HG02943 (cell line): ENCODE results near the gene ASCL1.

Experiments
- ATAC-seq: cut with Tn5 transposase; IDR thresholded peaks from one replicate; pipeline ENCODE4 v1.9.1; 2021; ENCODE audit warnings: mild to moderate bottlenecking, low read depth, moderate library complexity; ENCODE audit not compliant: unreplicated experiment

The ASCL1 gene

GRCh38 chr12:102957339-102958050 is at the start of gene ASCL1:
Gene ASCL1 (plus strand): TSS chr12:102957674. CDS start chr12:102958245, 571 bp downstream.
- ATAC-seq: no peak

DNA sequence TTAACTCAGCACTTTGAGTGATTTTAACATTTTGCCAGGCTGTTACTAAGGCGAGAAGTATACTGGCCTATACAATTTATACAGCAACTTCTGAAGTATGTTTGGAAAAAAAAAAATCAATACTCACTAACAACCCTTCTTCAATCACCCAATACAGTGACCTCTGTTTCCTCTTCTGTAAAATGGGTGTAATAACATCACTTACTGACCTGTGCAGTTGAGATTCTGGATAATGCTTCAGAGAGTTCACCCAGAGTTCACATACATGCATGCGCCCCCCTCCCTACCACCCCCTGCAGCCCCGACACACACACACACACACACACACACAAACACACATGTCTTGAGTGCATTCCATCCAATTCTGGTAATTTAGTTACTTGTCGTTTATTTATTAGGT is 49.6 kb upstream of the ASCL1 start:
- no peak for ATAC-seq

DNA sequence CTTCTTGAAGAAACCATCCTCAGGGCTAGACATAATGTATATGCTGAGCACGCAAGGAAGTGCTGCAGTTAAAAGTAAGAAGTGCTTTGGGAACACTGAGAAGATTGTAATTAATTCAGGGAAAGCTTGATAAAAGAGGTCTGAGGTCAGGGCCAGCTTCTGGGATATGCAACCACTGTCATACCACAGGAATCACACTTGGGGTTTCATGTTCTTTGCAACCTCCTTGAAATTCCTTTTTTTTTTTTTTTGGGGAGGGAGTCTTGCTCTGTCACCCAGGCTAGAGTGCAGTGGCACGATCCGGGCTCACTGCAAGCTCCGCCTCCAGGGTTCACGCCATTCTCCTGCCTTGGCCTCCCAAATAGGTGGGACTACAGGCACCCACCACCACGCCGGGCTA is 47.3 kb upstream of the ASCL1 start:
- no peak for ATAC-seq

GRCh38 chr12:102910792-102911191 is 46.7 kb upstream of the ASCL1 start:
- no peak for ATAC-seq

DNA sequence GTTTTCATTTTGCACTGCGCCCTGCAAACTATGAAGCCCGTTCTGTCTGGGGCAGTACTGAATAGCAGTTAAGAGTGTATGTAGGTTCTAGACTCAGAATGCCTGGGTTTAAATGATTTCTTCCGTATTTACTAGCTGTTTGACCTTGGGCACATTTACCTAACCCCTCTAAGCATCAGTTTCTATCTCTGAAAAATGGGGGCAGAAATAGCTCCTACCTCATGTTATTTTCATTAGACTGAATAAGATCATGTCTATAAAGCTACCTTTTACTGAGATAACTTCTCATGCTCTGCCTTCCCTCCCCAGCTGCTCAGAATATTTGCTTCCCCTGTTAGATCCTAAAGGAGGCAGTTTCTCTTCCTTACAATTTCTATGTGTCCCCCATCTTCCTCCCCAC is 46.2 kb upstream of the ASCL1 start:
- ATAC-seq: no peak

DNA sequence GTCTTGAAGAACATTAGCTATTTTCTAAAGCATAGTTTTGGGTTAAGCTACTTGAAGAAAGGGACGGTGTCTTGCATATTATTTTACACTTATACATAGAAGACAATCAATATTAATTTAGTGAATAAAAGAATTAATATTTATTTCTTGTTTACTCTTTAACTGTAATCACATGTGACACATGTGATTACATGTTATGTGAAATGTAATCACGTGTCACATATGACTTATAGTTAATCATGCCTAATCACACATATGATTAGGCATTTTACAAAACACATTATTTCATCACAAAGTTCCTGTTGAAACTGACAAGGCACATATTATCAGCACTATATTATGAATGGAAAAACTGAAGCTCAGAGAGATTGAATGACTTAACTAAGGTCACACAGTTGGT is 45.2 kb upstream of the ASCL1 start:
- ATAC-seq: no peak

- ATAC-seq: no peak
Observed at GRCh38 chr12:102913453-102914226, 43.8 kb upstream of the ASCL1 start.

GRCh38 chr12:102916252-102917025 is 41.0 kb upstream of the ASCL1 start:
- no peak for ATAC-seq

DNA sequence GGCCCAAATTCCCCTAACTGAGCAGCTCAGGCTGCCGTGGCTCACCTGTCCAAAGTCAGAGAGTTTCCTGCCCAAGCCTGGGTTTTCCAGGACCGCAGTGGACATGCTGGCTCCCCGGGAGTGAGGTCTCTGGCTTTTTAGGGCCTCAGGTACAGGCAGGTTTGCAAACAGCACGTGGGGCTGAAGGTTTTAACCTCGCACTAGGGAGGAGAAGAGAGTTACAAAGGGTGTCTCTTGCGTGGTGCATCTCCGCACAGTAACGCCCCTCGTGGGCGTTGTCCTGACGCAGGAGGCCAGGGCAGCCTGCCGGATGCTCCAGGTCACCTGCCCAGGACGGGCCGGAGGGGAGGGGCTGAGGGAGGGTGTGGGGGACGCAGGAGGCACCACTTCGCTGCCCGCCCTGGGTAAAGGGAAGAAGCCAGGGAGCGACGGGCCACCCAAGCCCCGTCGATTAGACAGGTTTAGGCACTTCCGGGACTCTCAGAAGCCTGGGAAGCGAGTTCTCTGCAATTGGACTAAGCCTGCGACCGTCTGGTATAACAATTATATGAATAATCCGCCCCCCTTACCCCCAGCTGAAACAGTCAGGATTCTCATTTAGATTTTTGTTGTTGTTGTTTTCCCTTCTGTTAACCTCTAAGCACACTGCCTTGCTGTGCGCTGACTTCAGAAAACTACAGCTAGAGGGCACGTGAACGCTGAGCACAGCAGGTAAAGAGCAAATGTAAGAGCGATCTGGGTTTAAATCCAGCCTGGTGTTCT is 40.3 kb upstream of the ASCL1 start, which contains the start of gene PAH:
PAH (minus strand) TSS at position 219 of the 762 bp plus-strand sequence; CDS start at position 105, 114 bp downstream.
- no peak for ATAC-seq

GRCh38 chr12:102918840-102919239 is 38.6 kb upstream of the ASCL1 start:
- ATAC-seq: no peak

DNA sequence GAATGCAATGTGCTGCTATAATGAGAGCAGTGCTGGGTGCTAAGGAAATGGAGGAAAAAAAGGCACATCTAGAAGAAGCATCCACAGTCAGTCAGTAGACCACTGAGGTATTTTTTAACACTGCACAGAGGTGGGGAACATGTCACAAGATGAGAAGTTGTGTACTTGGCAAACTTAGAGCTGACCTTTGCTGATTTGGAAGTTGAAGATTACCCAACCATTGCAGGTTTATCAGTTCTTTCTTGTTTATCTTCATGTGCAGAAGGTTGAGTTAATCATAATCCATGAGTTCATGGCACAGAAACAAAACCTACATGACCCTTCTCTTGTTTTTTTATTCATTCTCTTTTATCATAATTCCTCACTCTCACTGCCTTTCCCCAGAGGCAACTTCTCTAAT is 37.2 kb upstream of the ASCL1 start:
- ATAC-seq: no peak

DNA sequence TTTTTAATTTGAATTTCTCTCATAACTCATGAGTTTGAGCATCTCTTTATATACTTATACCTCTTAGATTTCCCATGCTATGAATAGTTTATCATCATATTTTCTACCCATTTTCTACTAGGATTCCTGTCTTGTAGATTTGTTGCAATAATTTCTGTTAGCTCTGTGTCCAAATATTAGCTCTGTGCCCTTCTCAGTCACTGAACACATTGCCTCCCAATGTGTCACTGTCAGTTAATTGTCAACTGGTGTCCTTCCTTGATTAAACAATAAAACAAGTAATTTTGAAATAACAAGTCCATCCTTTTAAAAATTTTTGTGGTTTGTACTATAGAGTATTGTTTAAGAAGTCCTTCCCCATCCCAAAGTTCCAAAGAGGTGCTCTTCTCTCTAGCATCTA is 36.2 kb upstream of the ASCL1 start:
- no peak for ATAC-seq

GRCh38 chr12:102927220-102927619 is 30.3 kb upstream of the ASCL1 start:
- ATAC-seq: no peak

GRCh38 chr12:102933168-102933567 is 24.3 kb upstream of the ASCL1 start:
- ATAC-seq: no peak

GRCh38 chr12:102939059-102939458 is 18.4 kb upstream of the ASCL1 start:
- no peak for ATAC-seq

DNA sequence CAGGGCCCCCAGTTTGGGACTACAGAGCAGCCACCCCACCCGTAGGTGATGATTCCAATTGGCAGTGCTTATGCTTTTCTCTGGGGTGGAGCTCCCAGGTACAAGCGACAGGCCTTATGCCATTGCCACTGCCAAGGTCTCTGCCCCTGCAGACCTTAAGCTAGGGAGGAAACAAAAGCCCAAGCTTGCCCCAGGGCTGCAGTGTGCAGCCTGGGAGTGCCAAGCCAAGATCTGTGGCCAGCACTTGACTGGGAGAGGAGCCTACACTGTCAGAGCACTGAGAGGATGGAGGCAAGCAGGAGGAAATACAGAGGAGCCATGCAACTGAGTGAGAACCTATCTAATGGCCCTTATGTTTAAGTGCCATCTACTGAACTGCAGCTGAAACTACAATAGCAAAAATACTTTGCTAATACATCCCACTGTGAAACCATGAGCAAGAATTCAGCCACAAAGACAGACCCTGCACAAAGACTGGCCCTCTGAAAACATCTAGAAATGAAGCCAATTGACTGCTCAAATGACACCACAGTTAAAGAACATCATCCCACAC is 17.7 kb upstream of the ASCL1 start:
- no peak for ATAC-seq

DNA sequence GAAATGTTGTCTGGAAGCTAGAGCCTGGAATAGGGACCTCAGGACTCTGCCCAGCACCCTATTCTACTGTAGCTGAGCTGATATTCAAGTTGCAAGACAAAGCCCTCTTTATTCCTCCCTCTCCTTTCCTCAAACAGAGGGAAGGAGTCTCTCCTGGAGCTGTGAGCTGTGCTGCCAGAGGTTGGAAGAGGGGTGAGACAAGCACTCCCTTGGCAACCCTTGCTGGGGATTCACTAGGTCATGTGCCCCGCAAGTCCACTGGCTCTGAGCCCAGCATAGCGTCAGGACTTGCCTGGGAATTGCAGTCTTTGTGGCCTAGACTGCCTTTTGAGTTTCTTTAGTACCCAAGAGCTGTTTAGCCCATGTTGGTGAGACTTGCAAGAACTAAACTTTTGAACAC is 11.4 kb upstream of the ASCL1 start:
- ATAC-seq: no peak

GRCh38 chr12:102948941-102949352 is 8.5 kb upstream of the ASCL1 start:
- ATAC-seq: no peak

GRCh38 chr12:102950107-102950949 is 7.1 kb upstream of the ASCL1 start:
- ATAC-seq: no peak
